ENCODE data around the gene ZNF197. TPM values are rescaled to one million over a fixed set of nuclear protein-coding genes. Genes with fewer than 3 reads are reported as not detected.
A peak's percentile ranks its signal among the peaks of the same experiment; 100 is the strongest.
"Not testable (repeated sequence)": the region's sequence is repeated elsewhere in the genome, so short reads cannot be mapped to it uniquely, and the experiment has no call there.

The ZNF197 gene
- total RNA-seq = 11.0 and 11.4 TPM in 2 replicates

GRCh38 chr3:44624749-44625480, at the start of gene ZNF197:
TSS of gene ZNF197 (plus strand) at chr3:44625036. CDS start at chr3:44629155, 4,119 bp downstream.
- peak; percentile 74 for DNase-seq

GRCh38 chr3:44576613-44577012, 48.2 kb upstream of the ZNF197 start:
- DNase-seq = no peak

GRCh38 chr3:44577354-44577952, 47.4 kb upstream of the ZNF197 start:
- not testable (repeated sequence) for DNase-seq

GRCh38 chr3:44578316-44578715, 46.5 kb upstream of the ZNF197 start:
- DNase-seq = not testable (repeated sequence)

GRCh38 chr3:44578924-44579515, 45.8 kb upstream of the ZNF197 start:
- not testable (repeated sequence) for DNase-seq

GRCh38 chr3:44579749-44580148, 45.1 kb upstream of the ZNF197 start:
- not testable (repeated sequence) for DNase-seq

- DNase-seq = peak; percentile 6
Measured at GRCh38 chr3:44580971-44581370, 43.9 kb upstream of the ZNF197 start.

- DNase-seq = peak; percentile 63
Measured at GRCh38 chr3:44584646-44585501, 40.0 kb upstream of the ZNF197 start, which contains the start of gene ZNF660. TSS of gene ZNF660 (plus strand) at chr3:44584964. CDS start at chr3:44594194, 9,230 bp downstream.

GRCh38 chr3:44596621-44597020, 28.2 kb upstream of the ZNF197 start:
- no peak for DNase-seq

- DNase-seq = no peak
Measured at GRCh38 chr3:44601749-44602148, 23.1 kb upstream of the ZNF197 start.

- DNase-seq = no peak
Measured at GRCh38 chr3:44612678-44613077, 12.2 kb upstream of the ZNF197 start.

- no peak for DNase-seq
Measured at GRCh38 chr3:44628716-44629115, 3.9 kb downstream of the ZNF197 start.

- DNase-seq = no peak
Measured at GRCh38 chr3:44632193-44632592, 7.4 kb downstream of the ZNF197 start.

- no peak for DNase-seq
Measured at GRCh38 chr3:44642337-44642736, 17.5 kb downstream of the ZNF197 start.

- no peak for DNase-seq
Measured at GRCh38 chr3:44643024-44643423, 18.2 kb downstream of the ZNF197 start.

- no peak for DNase-seq
Measured at GRCh38 chr3:44647771-44648170, 22.9 kb downstream of the ZNF197 start.

- DNase-seq = peak; percentile 94
Measured at GRCh38 chr3:44648564-44649229, 23.9 kb downstream of the ZNF197 start, which contains the start of gene ZNF35. TSS of gene ZNF35 (plus strand) at chr3:44648732. CDS start at chr3:44651068, 2,336 bp downstream.

GRCh38 chr3:44649709-44650108, 24.9 kb downstream of the ZNF197 start:
- DNase-seq = no peak

GRCh38 chr3:44654039-44654438, 29.2 kb downstream of the ZNF197 start:
- DNase-seq = no peak

- DNase-seq = no peak
Measured at GRCh38 chr3:44659015-44659414, 34.2 kb downstream of the ZNF197 start.

- DNase-seq = no peak
Measured at GRCh38 chr3:44659434-44659833, 34.6 kb downstream of the ZNF197 start.

- no peak for DNase-seq
Measured at GRCh38 chr3:44661189-44661588, 36.4 kb downstream of the ZNF197 start.

Measured in dermis blood vessel endothelial cell (primary cell).